ENCODE data around the gene POLA1.

DNA sequence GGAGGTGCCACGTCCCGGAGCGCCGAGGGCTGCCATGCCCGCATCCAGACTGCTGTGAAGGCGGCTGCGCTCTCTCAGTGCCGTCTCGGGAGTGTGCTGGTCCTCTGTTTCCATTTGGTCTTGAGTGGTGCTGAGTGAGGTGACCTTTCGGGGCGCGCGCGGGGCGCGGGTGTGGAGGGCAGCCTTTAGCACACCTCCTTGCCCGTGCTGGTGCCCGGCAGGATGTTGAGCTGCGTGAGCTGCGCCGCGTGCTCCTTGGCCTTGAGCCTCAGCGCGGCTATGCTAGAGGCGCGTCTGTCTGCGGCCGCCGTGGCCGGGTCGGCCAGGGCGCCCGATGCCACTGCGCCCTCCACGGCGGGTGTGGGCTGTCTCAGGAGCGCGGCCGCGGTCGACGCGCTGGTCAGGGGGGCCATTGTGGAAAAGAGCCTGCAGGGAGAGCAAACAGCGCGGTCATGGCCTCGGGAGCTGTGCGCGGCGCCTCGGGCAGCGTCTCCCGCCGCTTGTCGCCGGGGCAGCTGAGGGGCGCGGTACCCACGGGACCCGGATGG, 310.8 kb downstream of the POLA1 start:
- no peak for TF ChIP-seq EZH2 (optimal IDR thresholded peaks at IDR 0.05; ENCODE audit: low read depth, low read length)
- TF ChIP-seq, protein P1, sequence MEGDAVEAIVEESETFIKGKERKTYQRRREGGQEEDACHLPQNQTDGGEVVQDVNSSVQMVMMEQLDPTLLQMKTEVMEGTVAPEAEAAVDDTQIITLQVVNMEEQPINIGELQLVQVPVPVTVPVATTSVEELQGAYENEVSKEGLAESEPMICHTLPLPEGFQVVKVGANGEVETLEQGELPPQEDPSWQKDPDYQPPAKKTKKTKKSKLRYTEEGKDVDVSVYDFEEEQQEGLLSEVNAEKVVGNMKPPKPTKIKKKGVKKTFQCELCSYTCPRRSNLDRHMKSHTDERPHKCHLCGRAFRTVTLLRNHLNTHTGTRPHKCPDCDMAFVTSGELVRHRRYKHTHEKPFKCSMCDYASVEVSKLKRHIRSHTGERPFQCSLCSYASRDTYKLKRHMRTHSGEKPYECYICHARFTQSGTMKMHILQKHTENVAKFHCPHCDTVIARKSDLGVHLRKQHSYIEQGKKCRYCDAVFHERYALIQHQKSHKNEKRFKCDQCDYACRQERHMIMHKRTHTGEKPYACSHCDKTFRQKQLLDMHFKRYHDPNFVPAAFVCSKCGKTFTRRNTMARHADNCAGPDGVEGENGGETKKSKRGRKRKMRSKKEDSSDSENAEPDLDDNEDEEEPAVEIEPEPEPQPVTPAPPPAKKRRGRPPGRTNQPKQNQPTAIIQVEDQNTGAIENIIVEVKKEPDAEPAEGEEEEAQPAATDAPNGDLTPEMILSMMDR (IDR thresholded peaks at IDR 0.05; ENCODE audit: low read length) = no peak
- no peak for TF ChIP-seq EZH2phosphoT487 (IDR thresholded peaks at IDR 0.05; ENCODE audit: low read length)

Measured in MM.1S (cell line).